ENCODE data around the gene PRRT2.

PRRT2 gene

DNA sequence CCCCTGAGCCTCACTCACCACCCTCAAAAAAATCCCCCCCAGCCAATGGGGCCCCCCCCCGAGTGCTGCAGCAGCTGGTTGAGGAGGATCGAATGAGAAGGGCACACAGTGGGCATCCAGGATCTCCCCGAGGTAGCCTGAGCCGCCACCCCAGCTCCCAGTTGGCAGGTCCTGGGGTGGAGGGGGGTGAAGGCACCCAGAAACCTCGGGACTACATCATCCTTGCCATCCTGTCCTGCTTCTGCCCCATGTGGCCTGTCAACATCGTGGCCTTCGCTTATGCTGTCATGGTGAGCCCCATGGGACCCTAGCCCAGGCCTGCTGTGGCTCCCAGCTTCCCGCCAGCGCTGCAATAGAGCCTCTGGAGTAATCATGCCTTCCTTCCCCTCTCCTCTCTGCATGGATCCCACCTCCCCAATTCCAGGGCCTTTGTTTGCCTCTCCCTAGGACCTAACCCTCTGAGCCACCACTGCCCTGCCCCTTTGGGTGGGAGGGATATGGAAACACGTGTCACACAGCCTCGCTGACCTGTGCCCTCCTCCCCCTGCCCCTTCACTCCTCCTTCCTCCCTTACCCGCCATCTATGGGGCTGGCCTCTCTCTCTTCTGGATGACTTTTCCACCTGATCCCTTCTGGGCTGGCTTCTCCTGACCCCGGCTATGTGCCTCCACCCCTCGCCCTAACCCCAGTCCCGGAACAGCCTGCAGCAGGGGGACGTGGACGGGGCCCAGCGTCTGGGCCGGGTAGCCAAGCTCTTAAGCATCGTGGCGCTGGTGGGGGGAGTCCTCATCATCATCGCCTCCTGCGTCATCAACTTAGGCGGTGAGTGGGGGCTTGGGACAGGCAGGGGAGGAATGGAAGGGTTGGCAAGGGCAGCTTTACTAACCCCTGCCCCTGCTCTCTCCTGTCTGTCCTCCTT is 1.9 kb downstream of the PRRT2 start:
- Histone ChIP-seq H2AFZ (no peak overlapping the region), H3K27me3 (ENCODE audit: control insufficient read depth, insufficient read depth, low read length) (no peaks in the 10 kb centered on the region), H3K4me3 (ENCODE audit: low read depth, low read length) (no peak overlapping the region), H3K79me2 (peaks cover 12% of the 10 kb centered on the region), H3K9me3 (ENCODE audit: control insufficient read depth, low read length) (no peaks in the 10 kb centered on the region), H3K4me1 (peaks cover 21% of the 10 kb centered on the region), H3K27ac (peak overlapping the region; percentile 95), H3K4me2 (ENCODE audit: low read length) (no peak overlapping the region), H3K36me3 (ENCODE audit: control insufficient read depth, insufficient read depth, low read length) (no peaks in the 10 kb centered on the region), H3K9ac (no peak overlapping the region)
- no peak for TF ChIP-seq CTCF (IDR thresholded peaks at IDR 0.05)

DNA sequence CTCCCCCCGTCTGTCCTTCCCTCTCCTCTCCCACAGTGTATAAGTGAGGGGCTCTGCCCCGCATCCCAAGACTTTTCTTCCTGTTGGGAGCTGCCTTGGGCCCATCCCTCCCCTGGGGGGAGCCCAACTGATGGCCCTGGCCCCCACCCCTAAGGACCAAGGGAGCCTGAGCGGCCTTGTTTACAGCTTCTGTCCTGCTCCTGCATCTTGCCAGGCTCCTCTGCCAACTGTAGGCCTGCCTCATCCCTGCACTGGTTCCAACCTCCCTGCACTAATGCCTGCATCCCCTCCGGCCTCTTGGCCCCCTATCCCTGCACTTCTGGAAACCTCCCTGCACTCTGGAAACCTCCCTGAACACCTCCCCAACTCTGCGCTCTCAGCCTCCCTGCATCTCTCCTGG is 2.6 kb downstream of the PRRT2 start:
- TF ChIP-seq CTCF (IDR thresholded peaks at IDR 0.05) = no peak
- peaks cover 17% of the 10 kb centered on the region for H3K79me2 ChIP-seq
- no peak overlapping the region for H3K9ac ChIP-seq
- H3K9me3 ChIP-seq (ENCODE audit: control insufficient read depth, low read length) = no peaks in the 10 kb centered on the region
- no peak overlapping the region for H3K27ac ChIP-seq
- peak overlapping the region; percentile 46 for H3K4me3 ChIP-seq (ENCODE audit: low read depth, low read length)
- no peak overlapping the region for H2AFZ ChIP-seq
- H3K27me3 ChIP-seq (ENCODE audit: control insufficient read depth, insufficient read depth, low read length) = no peaks in the 10 kb centered on the region
- no peaks in the 10 kb centered on the region for H3K36me3 ChIP-seq (ENCODE audit: control insufficient read depth, insufficient read depth, low read length)
- H3K4me1 ChIP-seq = peaks cover 21% of the 10 kb centered on the region
- peak overlapping the region; percentile 80 for H3K4me2 ChIP-seq (ENCODE audit: low read length)

- Histone ChIP-seq H3K36me3 (ENCODE audit: control insufficient read depth, insufficient read depth, low read length) (no peaks in the 10 kb centered on the region), H3K9ac (no peak overlapping the region), H3K4me1 (peaks cover 21% of the 10 kb centered on the region), H3K4me3 (ENCODE audit: low read depth, low read length) (peak overlapping the region; percentile 46), H3K27me3 (ENCODE audit: control insufficient read depth, insufficient read depth, low read length) (no peaks in the 10 kb centered on the region), H2AFZ (peak overlapping the region; percentile 77), H3K79me2 (peaks cover 17% of the 10 kb centered on the region), H3K4me2 (ENCODE audit: low read length) (peak overlapping the region; percentile 80), H3K27ac (peak overlapping the region; percentile 95), H3K9me3 (ENCODE audit: control insufficient read depth, low read length) (no peaks in the 10 kb centered on the region)
- no peak for TF ChIP-seq CTCF (IDR thresholded peaks at IDR 0.05)
Observed at GRCh38 chr16:29815032-29815721, 3.2 kb downstream of the PRRT2 start.

- Histone ChIP-seq H3K79me2 (peaks cover 17% of the 10 kb centered on the region), H3K4me2 (ENCODE audit: low read length) (peak within 1 kb of the TSS; percentile 89), H3K9ac (peak within 1 kb of the TSS; percentile 47), H3K4me3 (ENCODE audit: low read depth, low read length) (peak within 1 kb of the TSS; percentile 89), H3K27me3 (ENCODE audit: control insufficient read depth, insufficient read depth, low read length) (no peaks in the 10 kb centered on the region), H3K9me3 (ENCODE audit: control insufficient read depth, low read length) (no peaks in the 10 kb centered on the region), H3K4me1 (peaks cover 13% of the 10 kb centered on the region), H2AFZ (peak within 1 kb of the TSS; percentile 96), H3K36me3 (ENCODE audit: control insufficient read depth, insufficient read depth, low read length) (no peaks in the 10 kb centered on the region), H3K27ac (peak within 1 kb of the TSS; percentile 95)
- peak; percentile 93 for TF ChIP-seq CTCF (IDR thresholded peaks at IDR 0.05)
Observed at GRCh38 chr16:29815793-29816693, 4.0 kb downstream of the PRRT2 start, which contains the start of gene PAGR1. Gene PAGR1, plus strand, starts transcription at chr16:29816152. Its CDS starts 374 bp downstream, at chr16:29816526.
